Naive thymus-derived CD4-positive, alpha-beta T cell (primary cell): ENCODE data around the gene OR6C70. TPM values are rescaled to one million over a fixed set of nuclear protein-coding genes. Genes with fewer than 3 reads are reported as not detected.

Experiments used
- ATAC-seq: fragments of 150-1000 bp; cut with Tn5 transposase; 2 replicates; pipeline ENCODE4 v1.10.0; 2021; ENCODE audit warnings: mild to moderate bottlenecking, moderate library complexity
- CTCF ChIA-PET: fragments of 350-600 bp; sonication (Branson Sonifier 250); formaldehyde crosslinking; loops from one replicate; lab custom pipeline; 2021; ENCODE audit warnings: antibody characterized with exemption; lab: Charles Lee
- POLR2A ChIA-PET: fragments of 350-600 bp; sonication (Branson Sonifier 250); formaldehyde crosslinking; loops from one replicate; lab custom pipeline; 2021; ENCODE audit warnings: antibody characterized with exemption, inconsistent platforms; lab: Charles Lee
- DNase-seq, 9 donors: peaks; one replicate each; pipeline versions ENCODE4 v3.0.0 to v3.0.0-alpha.2; 2020 to 2022; ENCODE audit warnings: mixed read lengths in 1 of 9
- H3K27ac ChIP-seq: one replicate; pipeline ENCODE4 v1.7.0; 2013; ENCODE audit warnings: mild to moderate bottlenecking, low read depth, low read length, moderate library complexity
- H3K27me3 ChIP-seq, 2 donors: one replicate each; pipeline ENCODE4 v1.7.0; 2013; ENCODE audit warnings: low read length in 2 of 2, mild to moderate bottlenecking in 2 of 2, moderate library complexity in 2 of 2; ENCODE audit not compliant: control insufficient read depth in 2 of 2, insufficient read depth in 2 of 2
- H3K36me3 ChIP-seq, 3 experiments: 1 replicate in 2 of 3; 2 replicates in 1 of 3; pipeline ENCODE4 v1.7.0; 2013; ENCODE audit warnings: low read length in 3 of 3, mild to moderate bottlenecking in 3 of 3, moderate library complexity in 1 of 3; ENCODE audit not compliant: insufficient read depth in 3 of 3, control insufficient read depth in 2 of 3
- H3K4me1 ChIP-seq, 2 donors: one replicate each; pipeline ENCODE4 v1.7.0; 2013; ENCODE audit warnings: low read length in 2 of 2, mild to moderate bottlenecking in 2 of 2, moderate library complexity in 1 of 2; ENCODE audit not compliant: control insufficient read depth in 2 of 2, insufficient read depth in 2 of 2
- H3K4me3 ChIP-seq: 2 replicates; pipeline ENCODE4 v1.7.0; 2013; ENCODE audit warnings: mild to moderate bottlenecking, low read length
- H3K9me3 ChIP-seq, 3 experiments: 1 replicate in 2 of 3; 2 replicates in 1 of 3; pipeline ENCODE4 v1.7.0; 2013; ENCODE audit warnings: low read length in 3 of 3; ENCODE audit not compliant: control insufficient read depth in 2 of 3
- H3K27ac Mint-ChIP-seq, 9 donors: one replicate each; pipeline ENCODE4 v1.8.0; 2020 to 2022; ENCODE audit warnings: mixed read lengths in 9 of 9, mild to moderate bottlenecking in 8 of 9, moderate library complexity in 5 of 9, inconsistent platforms in 2 of 9
- H3K27me3 Mint-ChIP-seq, 5 donors: one replicate each; pipeline ENCODE4 v1.8.0; 2021 to 2022; ENCODE audit warnings: mixed read lengths in 5 of 5, mild to moderate bottlenecking in 1 of 5
- H3K36me3 Mint-ChIP-seq, 5 donors: one replicate each; pipeline ENCODE4 v1.8.0; 2020 to 2022; ENCODE audit warnings: mixed read lengths in 5 of 5, mild to moderate bottlenecking in 3 of 5, inconsistent platforms in 1 of 5
- H3K4me1 Mint-ChIP-seq, 7 donors: one replicate each; pipeline ENCODE4 v1.8.0; 2020 to 2022; ENCODE audit warnings: mixed read lengths in 7 of 7, mild to moderate bottlenecking in 3 of 7, inconsistent platforms in 1 of 7
- H3K4me3 Mint-ChIP-seq, 10 donors: one replicate each; pipeline ENCODE4 v1.8.0; 2020 to 2022; ENCODE audit warnings: mild to moderate bottlenecking in 10 of 10, mixed read lengths in 10 of 10, moderate library complexity in 6 of 10, inconsistent platforms in 2 of 10
- H3K9me3 Mint-ChIP-seq, 11 donors: one replicate each; pipeline ENCODE4 v1.8.0; 2020 to 2022; ENCODE audit warnings: mixed read lengths in 11 of 11, mild to moderate bottlenecking in 4 of 11, inconsistent platforms in 1 of 11, moderate library complexity in 1 of 11
- intact Hi-C, 2 donors: fragments of 100-400 bp; cut with micrococcal nuclease; formaldehyde crosslinking; loops; one replicate each; pipeline ENCODE4 v1.15.1; 2023
- polyA plus RNA-seq, 2 donors: library from polyadenylated mRNA; unstranded; fragments of 300-500 nt; fragmentation: Illumina TruSeq; gene quantifications; one replicate each; pipeline ENCODE4 v1.2.3, GENCODE V29; 2021
- total RNA-seq, 6 experiments: library from RNA in 5 of 6; stranded (reverse) in 5 of 6; gene quantifications; 1 replicate in 5 of 6; 2 replicates in 1 of 6; pipeline ENCODE4 v1.2.3 and lab custom pipeline; 2021 to 2026

The OR6C70 gene
- total and polyA plus RNA-seq, 7 experiments from 2014 or later = not detected

DNA sequence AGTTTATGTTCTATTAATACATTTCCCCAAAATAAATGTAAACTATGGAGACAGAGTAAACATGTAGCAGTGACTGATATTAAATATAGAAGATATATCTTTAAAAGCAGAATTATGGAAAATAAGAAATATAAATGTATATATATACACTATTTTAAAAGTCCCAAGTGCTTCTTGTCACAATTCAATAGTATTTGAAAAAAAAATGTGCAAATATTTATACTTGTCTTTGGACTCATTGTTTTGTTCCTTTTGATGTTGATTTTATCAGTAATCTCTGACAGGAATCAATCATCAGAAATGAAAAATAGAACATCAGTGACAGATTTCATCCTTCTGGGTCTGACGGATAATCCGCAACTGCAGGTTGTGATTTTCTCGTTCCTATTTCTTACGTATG, 44.0 kb downstream of the OR6C70 start, which contains the start of gene OR6C76:
TSS of gene OR6C76 (plus strand) at position 301 of the 400 bp plus-strand sequence. CDS start at position 301, 0 bp downstream.
- ATAC-seq (no peak), DNase-seq (no peak)
- Histone ChIP-seq H3K27ac (no peak within 1 kb of the TSS), H3K4me3 (no peak within 1 kb of the TSS), H3K27me3 (peaks cover 0 to 3% of the 10 kb centered on the region in 2 donors), H3K9me3 (no peaks in the 10 kb centered on the region), H3K4me1 (no peaks in the 10 kb centered on the region), H3K36me3 (no peaks in the 10 kb centered on the region)
- peaks cover 0 to 1% (median 0%) of the 10 kb centered on the region in 7 donors for H3K4me1 Mint-ChIP-seq
- peaks cover 3 to 30% (median 22%) of the 10 kb centered on the region in 5 donors for H3K27me3 Mint-ChIP-seq
- ChIA-PET POLR2A (no interaction called here), CTCF (no interaction called here)
- H3K36me3 Mint-ChIP-seq = no peaks in the 10 kb centered on the region
- intact Hi-C loops = no loop called here
- H3K4me3 Mint-ChIP-seq = no peak within 1 kb of the TSS
- no peaks in the 10 kb centered on the region for H3K9me3 Mint-ChIP-seq
- H3K27ac Mint-ChIP-seq = no peak within 1 kb of the TSS

DNA sequence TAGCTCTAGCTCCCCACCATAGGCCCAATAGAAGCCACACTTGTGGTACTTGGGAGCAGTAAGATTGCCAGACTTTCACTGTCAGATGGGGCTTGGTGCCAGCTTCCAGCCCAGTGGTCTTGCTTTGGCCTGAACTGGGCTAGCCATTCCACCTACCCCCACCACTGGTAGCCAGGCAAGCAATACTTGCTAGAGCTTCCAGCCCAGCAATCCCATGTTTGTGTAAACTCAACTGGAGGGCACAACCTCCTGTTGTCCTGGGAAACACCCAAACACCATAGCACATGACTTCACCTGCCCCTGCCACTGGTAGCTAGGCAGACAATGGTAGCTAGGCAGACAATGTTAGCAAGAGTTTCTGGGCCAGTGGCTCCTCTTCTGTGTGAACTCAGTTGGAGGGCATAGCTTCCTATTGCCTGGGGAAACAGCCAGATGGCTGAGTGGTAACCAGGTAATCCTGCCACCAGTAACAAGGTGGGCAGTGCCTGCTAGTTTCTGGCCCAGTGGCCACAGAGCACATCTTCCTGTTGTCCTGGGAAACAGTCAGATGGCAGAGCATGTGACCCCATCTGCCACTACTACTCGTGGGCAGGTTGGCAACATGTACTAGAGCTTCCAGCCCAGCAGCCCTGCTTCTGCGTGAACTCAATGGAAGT, 49.5 kb downstream of the OR6C70 start:
- POLR2A ChIA-PET = no interaction called here
- intact Hi-C loops = no loop called here
- no peak overlapping the region for H3K27ac ChIP-seq
- CTCF ChIA-PET = no interaction called here
- Mint-ChIP-seq H3K4me1 (peaks cover 0 to 3% (median under 1%) of the 10 kb centered on the region in 7 donors), H3K9me3 (peaks cover 0 to 5% (median 0%) of the 10 kb centered on the region in 11 donors), H3K27ac (no peak overlapping the region), H3K36me3 (no peaks in the 10 kb centered on the region), H3K4me3 (no peak overlapping the region), H3K27me3 (peaks cover 37 to 55% (median 49%) of the 10 kb centered on the region in 5 donors)
- H3K4me3 ChIP-seq = no peak overlapping the region
- H3K4me1 ChIP-seq = no peaks in the 10 kb centered on the region
- no peaks in the 10 kb centered on the region for H3K9me3 ChIP-seq
- H3K27me3 ChIP-seq = peaks cover 0 to 3% of the 10 kb centered on the region in 2 donors
- DNase-seq (no peak), ATAC-seq (no peak)
- H3K36me3 ChIP-seq = no peaks in the 10 kb centered on the region

Other genes with a start within 250 kb of the OR6C70 start
- gene OR10A7, start 249.1 kb downstream of the OR6C70 start, total RNA-seq = not detected
- not detected for gene OR10A7, start 249.1 kb downstream of the OR6C70 start, polyA plus RNA-seq
- gene OR6C74, start 225.5 kb downstream of the OR6C70 start, total RNA-seq = not detected
- gene OR6C74, start 225.5 kb downstream of the OR6C70 start, polyA plus RNA-seq = not detected
- gene OR6C6, start 173.6 kb downstream of the OR6C70 start, total RNA-seq = not detected
- gene OR6C6, start 173.6 kb downstream of the OR6C70 start, polyA plus RNA-seq = not detected
- not detected for gene OR6C1, start 155.8 kb downstream of the OR6C70 start, total RNA-seq
- gene OR6C1, start 155.8 kb downstream of the OR6C70 start, polyA plus RNA-seq = not detected
- gene OR6C3, start 139.4 kb downstream of the OR6C70 start, total RNA-seq = not detected
- not detected for gene OR6C3, start 139.4 kb downstream of the OR6C70 start, polyA plus RNA-seq
- not detected for gene OR6C75, start 107.2 kb downstream of the OR6C70 start, total RNA-seq
- gene OR6C75, start 107.2 kb downstream of the OR6C70 start, polyA plus RNA-seq = not detected
- not detected for gene OR6C65, start 69.6 kb downstream of the OR6C70 start, total RNA-seq
- not detected for gene OR6C65, start 69.6 kb downstream of the OR6C70 start, polyA plus RNA-seq
- not detected for gene OR6C76, start 43.9 kb downstream of the OR6C70 start, total RNA-seq
- gene OR6C76, start 43.9 kb downstream of the OR6C70 start, polyA plus RNA-seq = not detected
- gene OR6C2, start 26.1 kb downstream of the OR6C70 start, total RNA-seq = not detected
- gene OR6C2, start 26.1 kb downstream of the OR6C70 start, polyA plus RNA-seq = not detected
- gene OR6C68, start 22.2 kb upstream of the OR6C70 start, total RNA-seq = not detected
- not detected for gene OR6C68, start 22.2 kb upstream of the OR6C70 start, polyA plus RNA-seq
- not detected for gene OR6C4, start 79.5 kb upstream of the OR6C70 start, total RNA-seq
- gene OR6C4, start 79.5 kb upstream of the OR6C70 start, polyA plus RNA-seq = not detected
- under 1 TPM in 1 of 5 experiments, not detected in 4; 0.24 TPM for gene OR2AP1, start 102.3 kb upstream of the OR6C70 start, total RNA-seq
- not detected for gene OR2AP1, start 102.3 kb upstream of the OR6C70 start, polyA plus RNA-seq
- not detected for gene OR10P1, start 166.8 kb upstream of the OR6C70 start, total RNA-seq
- gene OR10P1, start 166.8 kb upstream of the OR6C70 start, polyA plus RNA-seq = not detected
- gene ITGA7, start 237.8 kb upstream of the OR6C70 start, total RNA-seq = 1 to 10 TPM; 1.4 to 4.6 (median 3.6) TPM
- gene ITGA7, start 237.8 kb upstream of the OR6C70 start, polyA plus RNA-seq = not detected
- gene BLOC1S1, start 245.9 kb upstream of the OR6C70 start, total RNA-seq = 100 to 1,000 TPM in 1 of 5 experiments, 10 to 100 TPM in 4; 37.6 to 112 (median 71.5) TPM
- gene BLOC1S1, start 245.9 kb upstream of the OR6C70 start, polyA plus RNA-seq = 100 to 1,000 TPM in 1 of 2 donors, 10 to 100 TPM in 1; 83.5 to 102 TPM